ENCODE measurements around the gene SLC4A5. TPM values are rescaled to one million over a fixed set of nuclear protein-coding genes. Genes with fewer than 3 reads are reported as not detected.

Gene SLC4A5
- total RNA-seq, 2 donors from 2014 or later, result 2.2 to 9.5 TPM

DNA sequence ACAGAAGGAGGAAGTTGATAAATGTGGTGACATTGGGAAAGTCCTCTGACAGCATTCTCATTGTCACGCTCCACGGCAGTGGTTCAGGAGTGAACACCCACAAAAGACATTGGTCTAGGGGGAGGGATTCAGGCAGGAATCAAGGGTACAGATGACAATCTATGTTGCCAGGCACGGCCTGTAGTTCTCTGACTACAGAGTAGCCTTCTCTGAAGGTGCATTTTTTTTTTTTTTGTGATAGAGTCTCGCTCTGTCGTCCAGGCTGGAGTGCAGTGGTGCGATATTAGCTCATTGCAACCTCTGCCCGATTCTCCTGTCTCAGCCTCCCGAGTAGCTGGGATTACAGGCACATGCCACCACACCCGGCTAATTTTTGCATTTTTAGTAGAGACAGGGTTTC is 157.2 kb downstream of the SLC4A5 start:
- no peaks in the 10 kb centered on the region for H3K4me1 ChIP-seq (ENCODE audit: control insufficient read depth in 1 of 2, low read depth in 2 of 2)
- no peak overlapping the region for H3K4me3 ChIP-seq
- DNase-seq (ENCODE audit: low spot score), result no peak
- TF ChIP-seq, protein P1, sequence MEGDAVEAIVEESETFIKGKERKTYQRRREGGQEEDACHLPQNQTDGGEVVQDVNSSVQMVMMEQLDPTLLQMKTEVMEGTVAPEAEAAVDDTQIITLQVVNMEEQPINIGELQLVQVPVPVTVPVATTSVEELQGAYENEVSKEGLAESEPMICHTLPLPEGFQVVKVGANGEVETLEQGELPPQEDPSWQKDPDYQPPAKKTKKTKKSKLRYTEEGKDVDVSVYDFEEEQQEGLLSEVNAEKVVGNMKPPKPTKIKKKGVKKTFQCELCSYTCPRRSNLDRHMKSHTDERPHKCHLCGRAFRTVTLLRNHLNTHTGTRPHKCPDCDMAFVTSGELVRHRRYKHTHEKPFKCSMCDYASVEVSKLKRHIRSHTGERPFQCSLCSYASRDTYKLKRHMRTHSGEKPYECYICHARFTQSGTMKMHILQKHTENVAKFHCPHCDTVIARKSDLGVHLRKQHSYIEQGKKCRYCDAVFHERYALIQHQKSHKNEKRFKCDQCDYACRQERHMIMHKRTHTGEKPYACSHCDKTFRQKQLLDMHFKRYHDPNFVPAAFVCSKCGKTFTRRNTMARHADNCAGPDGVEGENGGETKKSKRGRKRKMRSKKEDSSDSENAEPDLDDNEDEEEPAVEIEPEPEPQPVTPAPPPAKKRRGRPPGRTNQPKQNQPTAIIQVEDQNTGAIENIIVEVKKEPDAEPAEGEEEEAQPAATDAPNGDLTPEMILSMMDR (IDR thresholded peaks at IDR 0.05), result no peak
- no peak overlapping the region for H3K27ac ChIP-seq
- no peaks in the 10 kb centered on the region for H3K9me3 ChIP-seq
- ATAC-seq (ENCODE audit: insufficient number of reproducible peaks, low FRiP score, low read depth), result peak; percentile 26
- no peaks in the 10 kb centered on the region for H3K36me3 ChIP-seq
- no peaks in the 10 kb centered on the region for H3K27me3 ChIP-seq (replicated peaks; ENCODE audit: insufficient read depth)

DNA sequence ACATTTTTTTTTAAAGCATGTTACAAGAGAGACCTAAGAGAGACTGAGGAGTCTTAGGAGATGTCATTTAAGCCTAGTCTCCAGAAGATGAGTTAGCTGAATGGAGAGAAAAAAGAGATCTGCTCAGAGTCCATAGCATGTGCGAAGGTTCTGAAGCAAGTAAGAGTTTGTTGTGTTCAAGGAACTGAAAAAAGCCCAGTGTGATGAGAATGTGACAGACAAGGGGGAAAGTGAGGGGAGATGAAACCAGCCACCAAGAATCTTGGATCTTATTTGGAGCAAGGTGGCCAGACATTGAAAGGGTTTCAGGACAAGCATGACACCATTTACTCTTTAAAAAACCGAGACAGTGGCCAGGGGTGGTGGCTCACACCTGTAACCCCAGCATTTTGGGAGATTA is 159.3 kb downstream of the SLC4A5 start:
- no peak overlapping the region for H3K4me3 ChIP-seq
- no peaks in the 10 kb centered on the region for H3K27me3 ChIP-seq (replicated peaks; ENCODE audit: insufficient read depth)
- H3K4me1 ChIP-seq (ENCODE audit: control insufficient read depth in 1 of 2, low read depth in 2 of 2), result peaks cover 0 to 3% of the 10 kb centered on the region in 2 donors
- no peak for ATAC-seq (ENCODE audit: insufficient number of reproducible peaks, low FRiP score, low read depth)
- H3K27ac ChIP-seq, result no peak overlapping the region
- H3K9me3 ChIP-seq, result no peaks in the 10 kb centered on the region
- H3K36me3 ChIP-seq, result no peaks in the 10 kb centered on the region
- DNase-seq (ENCODE audit: low spot score), result no peak
- TF ChIP-seq, protein P1 (IDR thresholded peaks at IDR 0.05), result no peak

DNA sequence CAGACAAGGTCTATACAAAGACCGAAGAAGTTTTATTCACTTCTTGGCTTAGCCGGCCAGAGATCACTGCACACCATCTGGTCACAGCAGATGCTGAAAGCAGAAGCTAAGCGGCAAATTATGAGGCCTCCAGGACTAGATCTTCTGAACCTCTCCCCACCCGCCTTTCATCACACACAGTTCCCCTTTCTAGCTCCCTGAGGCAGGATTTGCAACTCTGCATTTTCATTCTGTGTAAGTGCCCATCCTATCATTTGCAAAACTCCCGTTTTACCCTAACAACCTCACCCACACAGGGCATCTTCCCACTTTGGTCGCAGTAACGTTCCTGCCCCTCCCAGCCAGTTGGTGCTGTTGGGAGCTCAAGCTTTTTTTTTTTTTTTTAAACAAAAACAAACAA is 161.5 kb downstream of the SLC4A5 start:
- Histone ChIP-seq H3K4me3 (no peak overlapping the region), H3K27me3 (replicated peaks; ENCODE audit: insufficient read depth) (no peaks in the 10 kb centered on the region), H3K27ac (no peak overlapping the region), H3K36me3 (no peaks in the 10 kb centered on the region), H3K4me1 (ENCODE audit: control insufficient read depth in 1 of 2, low read depth in 2 of 2) (peaks cover 10 to 15% of the 10 kb centered on the region in 2 donors), H3K9me3 (no peaks in the 10 kb centered on the region)
- no peak for ATAC-seq (ENCODE audit: insufficient number of reproducible peaks, low FRiP score, low read depth)
- TF ChIP-seq, protein P1 (IDR thresholded peaks at IDR 0.05), result no peak
- DNase-seq (ENCODE audit: low spot score), result no peak

DNA sequence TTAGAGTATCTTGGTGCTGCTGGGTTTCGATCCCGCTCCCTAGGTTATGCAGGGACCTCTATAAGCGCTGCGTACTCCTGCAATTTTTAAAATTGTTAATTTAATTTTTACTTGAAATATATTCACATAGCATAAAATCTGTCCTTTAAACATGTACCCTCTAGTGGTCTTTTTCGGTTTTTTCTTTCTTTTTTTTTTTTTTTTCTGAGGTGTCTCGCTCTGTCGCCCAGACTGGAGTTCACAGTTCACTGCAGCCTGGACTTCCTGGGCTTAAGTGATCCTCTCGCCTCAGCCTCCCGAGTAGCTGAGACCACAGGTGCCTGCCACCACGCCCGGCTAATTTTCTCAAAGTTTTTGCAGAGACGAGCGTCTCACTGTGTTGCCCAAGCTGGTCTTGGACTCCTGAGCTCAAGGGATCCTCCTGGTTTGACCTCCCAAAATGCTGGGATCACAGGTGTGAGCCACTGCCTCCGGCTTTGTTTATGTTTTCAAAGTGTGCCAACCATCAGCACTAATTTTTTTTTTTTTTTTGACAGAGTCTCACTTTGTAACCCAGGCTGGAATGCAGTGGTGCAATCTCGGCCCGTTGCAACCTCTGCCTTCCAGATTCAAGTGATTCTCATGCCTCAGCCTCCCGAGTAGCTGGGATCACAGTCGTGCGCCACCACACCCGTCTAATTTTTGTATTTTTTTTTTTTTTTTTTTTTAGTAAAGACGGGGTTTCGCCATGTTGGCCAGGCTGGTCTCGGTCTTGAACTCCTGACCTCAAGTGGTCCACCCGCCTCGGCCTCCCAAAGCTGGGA is 164.0 kb downstream of the SLC4A5 start:
- peak; percentile 4 for ATAC-seq (ENCODE audit: insufficient number of reproducible peaks, low FRiP score, low read depth)
- H3K27ac ChIP-seq, result peak overlapping the region; percentile 93 to 98
- DNase-seq (ENCODE audit: low spot score), result no peak
- no peaks in the 10 kb centered on the region for H3K36me3 ChIP-seq
- H3K4me3 ChIP-seq, result peak overlapping the region; percentile 89
- peaks cover 23 to 33% of the 10 kb centered on the region in 2 donors for H3K4me1 ChIP-seq (ENCODE audit: control insufficient read depth in 1 of 2, low read depth in 2 of 2)
- H3K9me3 ChIP-seq, result no peaks in the 10 kb centered on the region
- TF ChIP-seq, protein P1 (IDR thresholded peaks at IDR 0.05), result peak; percentile 32
- no peaks in the 10 kb centered on the region for H3K27me3 ChIP-seq (replicated peaks; ENCODE audit: insufficient read depth)

DNA sequence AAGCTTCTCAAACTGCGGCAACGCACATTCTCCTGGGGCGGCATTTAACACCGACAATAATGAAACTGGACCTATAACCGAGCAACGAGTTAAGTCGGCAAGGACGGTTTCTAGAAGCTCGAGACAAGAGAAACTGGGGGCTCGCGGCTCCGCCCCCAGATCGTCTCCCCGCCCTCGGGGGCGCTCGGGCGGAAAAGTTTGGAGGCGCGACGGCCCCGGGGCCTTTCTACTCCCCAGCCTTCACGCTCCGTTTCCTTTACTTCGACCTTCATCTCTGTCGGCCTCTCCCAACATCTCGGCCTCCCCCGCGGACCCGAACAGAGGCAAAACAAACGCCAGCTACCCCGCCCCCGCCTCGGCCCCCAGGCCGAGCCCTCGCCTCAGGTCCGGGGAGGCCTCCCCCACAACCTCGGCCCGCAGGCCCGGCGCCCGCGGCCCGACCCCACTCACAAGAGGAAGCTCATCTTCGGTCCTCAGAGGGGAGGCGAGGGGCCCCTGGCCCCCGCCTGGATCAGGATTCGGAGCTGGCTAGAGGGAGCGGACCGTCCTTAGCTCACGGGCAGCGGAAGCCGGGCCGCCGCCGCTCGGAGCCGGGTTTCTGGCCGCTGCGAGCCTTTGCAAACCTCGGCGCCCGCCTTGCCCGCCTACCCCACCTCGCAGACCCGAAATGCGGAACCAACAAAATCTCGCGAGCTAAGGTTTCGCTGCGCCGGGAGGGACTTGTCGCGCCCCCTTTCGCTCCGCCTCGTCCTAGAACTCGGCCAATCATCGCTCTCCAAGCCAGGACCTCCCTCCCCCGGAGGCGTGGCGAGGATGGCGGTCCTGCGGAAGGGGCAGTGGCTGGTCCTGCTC is 164.8 kb downstream of the SLC4A5 start, which contains the start of gene MOB1A:
MOB1A (minus strand) TSS at position 669 of the 852 bp plus-strand sequence; CDS start at position 464, 205 bp downstream.
- DNase-seq (ENCODE audit: low spot score), result peak; percentile 90
- no peaks in the 10 kb centered on the region for H3K36me3 ChIP-seq
- H3K4me3 ChIP-seq, result peak within 1 kb of the TSS; percentile 89
- H3K9me3 ChIP-seq, result no peaks in the 10 kb centered on the region
- ATAC-seq (ENCODE audit: insufficient number of reproducible peaks, low FRiP score, low read depth), result peak; percentile 97
- TF ChIP-seq, protein P1 (IDR thresholded peaks at IDR 0.05), result no peak
- H3K27ac ChIP-seq, result peak within 1 kb of the TSS; percentile 93 to 98
- no peaks in the 10 kb centered on the region for H3K27me3 ChIP-seq (replicated peaks; ENCODE audit: insufficient read depth)
- H3K4me1 ChIP-seq (ENCODE audit: control insufficient read depth in 1 of 2, low read depth in 2 of 2), result peaks cover 23 to 39% of the 10 kb centered on the region in 2 donors
